GM12892 (cell line): Measurements from ENCODE around the gene EPHB1.

ENCODE experiments used
- POLR2AphosphoS5 ChIP-seq: IDR thresholded peaks from 2 replicates; pipeline ENCODE4 v1.6.1; 2011; ENCODE audit warnings: low read depth, low read length, control low read depth
- TAF1 ChIP-seq: IDR thresholded peaks from 2 replicates; pipeline ENCODE4 v1.6.1; 2011; ENCODE audit warnings: low read depth, mild to moderate bottlenecking, control low read depth, low read length, borderline replicate concordance

DNA sequence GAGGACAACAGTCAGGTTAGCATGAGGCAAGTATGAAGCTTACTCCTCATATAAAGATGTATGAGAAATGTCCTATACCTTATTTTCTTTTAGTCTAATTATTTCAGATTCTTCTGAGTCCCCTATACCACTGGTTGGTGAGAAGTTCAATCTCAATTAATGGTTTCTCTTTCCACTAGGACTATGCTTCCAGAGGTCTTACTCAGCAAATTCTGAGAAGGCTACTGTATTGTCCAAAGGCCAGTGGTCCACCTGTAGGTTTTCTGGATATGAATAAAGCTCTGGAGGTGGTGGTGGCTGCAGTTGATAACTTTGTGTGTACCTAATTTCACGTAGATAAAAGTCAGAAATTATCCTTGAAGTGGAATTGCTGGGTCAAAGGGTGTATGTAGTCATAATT is 149.4 kb downstream of the EPHB1 start:
- no peak for TF ChIP-seq TAF1
- no peak for TF ChIP-seq POLR2AphosphoS5
